Breast epithelium (tissue), 4 donors: ENCODE data around the gene DTNB. TPM values are rescaled to one million over a fixed set of nuclear protein-coding genes. Genes with fewer than 3 reads are reported as not detected.

Experiments
- DNase-seq, 2 donors: peaks; one replicate each; pipeline ENCODE4 v3.0.0-alpha.2; 2019; ENCODE audit warnings: low spot score in 2 of 2
- H3K27ac ChIP-seq, 2 donors: fragments of 200-600 bp; sonication (generic) in 1 of 2; one replicate each; pipeline ENCODE4 v1.5.1; 2016 to 2019; ENCODE audit warnings: mild to moderate bottlenecking in 1 of 2
- H3K27me3 ChIP-seq, 2 donors: fragments of 200-600 bp; sonication (generic) in 1 of 2; one replicate each; pipeline versions ENCODE4 v1.5.1 to v1.6.0; 2017 to 2019; ENCODE audit warnings: control low read depth in 1 of 2, mild to moderate bottlenecking in 1 of 2
- H3K36me3 ChIP-seq: fragments of 200-600 bp; one replicate; pipeline ENCODE4 v1.5.1; 2019
- H3K4me1 ChIP-seq, 2 donors: fragments of 200-600 bp; sonication (generic); one replicate each; pipeline ENCODE4 v1.5.1; 2016 to 2019; ENCODE audit warnings: control low read depth in 1 of 2
- H3K4me3 ChIP-seq, 3 donors: fragments of 200-600 bp; sonication (generic); 1 replicate in 2 of 3; 2 replicates in 1 of 3; pipeline ENCODE4 v1.5.1; 2016 to 2019; ENCODE audit warnings: mild to moderate bottlenecking in 3 of 3, moderate library complexity in 2 of 3
- H3K9me3 ChIP-seq, 2 donors: fragments of 200-600 bp; sonication (generic) in 1 of 2; one replicate each; pipeline ENCODE4 v1.5.1; 2016 to 2019; ENCODE audit warnings: control low read depth in 1 of 2
- CTCF ChIP-seq, 3 donors: fragments of 450-650 bp; IDR thresholded peaks; one replicate each; pipeline ENCODE4 v1.5.1; 2016 to 2017; ENCODE audit warnings: antibody characterized with exemption in 3 of 3, mild to moderate bottlenecking in 3 of 3, moderate library complexity in 3 of 3
- POLR2A ChIP-seq: fragments of 450-650 bp; IDR thresholded peaks from one replicate; pipeline ENCODE4 v1.6.1; 2016; ENCODE audit warnings: antibody characterized with exemption, mild to moderate bottlenecking, moderate library complexity
- POLR2AphosphoS5 ChIP-seq, 3 donors: sonication (generic); formaldehyde crosslinking; IDR thresholded peaks; one replicate each; pipeline ENCODE4 v1.6.1; 2017; ENCODE audit warnings: antibody characterized with exemption in 3 of 3
- intact Hi-C: fragments of 100-400 bp; cut with DNase I; formaldehyde crosslinking; loops from one replicate; pipeline ENCODE4 v1.15.1; 2023; ENCODE audit warnings: low total_unique reads
- total RNA-seq, 3 donors: library from RNA; depleted of rRNA; stranded (reverse); fragments of >200 nt; gene quantifications; one replicate each; pipeline ENCODE4 v1.1.0, GENCODE V29; 2016

The DTNB gene
- total RNA-seq = 10 to 100 TPM in 2 of 3 donors, 1 to 10 TPM in 1; 7.8 to 63.4 (median 44.9) TPM

- Histone ChIP-seq H3K4me1 (no peaks in the 10 kb centered on the region), H3K27ac (peak within 1 kb of the TSS; percentile 90 to 94), H3K9me3 (no peaks in the 10 kb centered on the region), H3K36me3 (no peaks in the 10 kb centered on the region), H3K4me3 (peak within 1 kb of the TSS; percentile 79 to 93 (median 87)), H3K27me3 (no peaks in the 10 kb centered on the region)
- DNase-seq = peak; percentile 81 to 96
- intact Hi-C loops = no loop called here
- TF ChIP-seq POLR2AphosphoS5 (IDR thresholded peaks at IDR 0.05) (peak; percentile 47 to 65 (median 57)), POLR2A (no peak), CTCF (IDR thresholded peaks at IDR 0.05) (no peak)
Observed at GRCh38 chr2:25673300-25674076, at the start of gene DTNB. TSS of gene DTNB (minus strand) at chr2:25673577. CDS start at chr2:25652660, 20,917 bp downstream.

DNA sequence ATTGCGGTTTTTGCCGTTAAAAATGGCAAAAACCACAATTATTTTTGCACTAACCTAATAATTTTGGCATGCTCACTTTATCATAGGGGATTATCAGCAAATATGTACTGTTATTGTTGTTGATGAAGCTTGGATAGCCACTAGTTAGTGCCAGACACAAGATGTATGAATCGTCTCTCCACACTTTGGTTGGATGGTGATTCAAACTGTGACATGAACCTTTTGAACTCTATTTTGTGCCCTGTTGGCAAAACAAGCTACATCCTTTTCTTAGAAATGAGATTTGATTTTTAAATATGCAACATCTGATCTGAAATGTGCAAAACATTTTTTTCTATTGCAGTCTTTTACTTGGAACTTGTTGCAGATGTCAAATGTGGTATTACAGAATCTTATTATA is 48.8 kb upstream of the DTNB start:
- no peak overlapping the region for H3K27ac ChIP-seq
- no peaks in the 10 kb centered on the region for H3K4me1 ChIP-seq
- no peak overlapping the region for H3K4me3 ChIP-seq
- TF ChIP-seq POLR2AphosphoS5 (IDR thresholded peaks at IDR 0.05) = no peak
- no peak for TF ChIP-seq CTCF (IDR thresholded peaks at IDR 0.05)
- no peak for TF ChIP-seq POLR2A
- no peaks in the 10 kb centered on the region for H3K9me3 ChIP-seq
- no peaks in the 10 kb centered on the region for H3K36me3 ChIP-seq
- H3K27me3 ChIP-seq = no peaks in the 10 kb centered on the region
- intact Hi-C loops = no loop called here
- no peak for DNase-seq

- Histone ChIP-seq H3K4me3 (no peak overlapping the region), H3K9me3 (no peaks in the 10 kb centered on the region), H3K36me3 (no peaks in the 10 kb centered on the region), H3K4me1 (no peaks in the 10 kb centered on the region), H3K27ac (no peak overlapping the region), H3K27me3 (no peaks in the 10 kb centered on the region)
- DNase-seq = no peak
- TF ChIP-seq POLR2A (no peak), CTCF (IDR thresholded peaks at IDR 0.05) (no peak), POLR2AphosphoS5 (IDR thresholded peaks at IDR 0.05) (no peak)
- intact Hi-C loops = no loop called here
Observed at GRCh38 chr2:25720575-25720974, 47.2 kb upstream of the DTNB start.

GRCh38 chr2:25714740-25715139 is 41.4 kb upstream of the DTNB start:
- Histone ChIP-seq H3K4me3 (no peak overlapping the region), H3K4me1 (no peaks in the 10 kb centered on the region), H3K9me3 (no peaks in the 10 kb centered on the region), H3K27ac (no peak overlapping the region), H3K36me3 (no peaks in the 10 kb centered on the region), H3K27me3 (no peaks in the 10 kb centered on the region)
- no peak for TF ChIP-seq POLR2AphosphoS5 (IDR thresholded peaks at IDR 0.05)
- TF ChIP-seq CTCF (IDR thresholded peaks at IDR 0.05) = no peak
- no peak for TF ChIP-seq POLR2A
- intact Hi-C loops = no loop called here
- DNase-seq = no peak

DNA sequence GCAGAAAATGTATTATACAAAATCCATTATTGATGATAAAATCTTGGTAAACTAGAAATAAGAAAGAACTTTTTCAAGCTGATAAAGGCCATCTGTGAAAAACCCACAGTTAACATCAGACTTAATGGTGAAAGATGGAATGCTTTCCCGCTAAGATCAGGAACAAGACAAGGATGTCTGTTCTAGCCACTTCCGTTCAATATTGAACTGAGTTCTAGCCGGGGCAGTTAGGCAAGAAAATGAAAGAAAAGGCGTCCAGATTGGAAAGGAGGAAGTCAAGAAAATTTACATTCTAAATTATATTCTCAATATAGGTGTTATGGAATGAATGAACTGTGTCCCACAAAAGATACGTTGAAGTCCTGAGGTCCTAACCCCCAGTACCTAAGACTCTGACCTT is 39.1 kb upstream of the DTNB start:
- H3K4me1 ChIP-seq = no peaks in the 10 kb centered on the region
- no peak overlapping the region for H3K4me3 ChIP-seq
- TF ChIP-seq CTCF (IDR thresholded peaks at IDR 0.05) (no peak), POLR2AphosphoS5 (IDR thresholded peaks at IDR 0.05) (no peak), POLR2A (no peak)
- no peak overlapping the region for H3K27ac ChIP-seq
- intact Hi-C loops = no loop called here
- H3K9me3 ChIP-seq = no peaks in the 10 kb centered on the region
- no peak for DNase-seq
- no peaks in the 10 kb centered on the region for H3K27me3 ChIP-seq
- no peaks in the 10 kb centered on the region for H3K36me3 ChIP-seq
